HG03442 (cell line): Measurements from ENCODE around the gene PRKCZ.
A peak's percentile ranks its signal among the peaks of the same experiment; 100 is the strongest.

Experiments
- ATAC-seq: cut with Tn5 transposase; IDR thresholded peaks from one replicate; pipeline ENCODE4 v1.9.1; 2021; ENCODE audit warnings: mild to moderate bottlenecking, moderate library complexity; ENCODE audit not compliant: unreplicated experiment

Gene PRKCZ

DNA sequence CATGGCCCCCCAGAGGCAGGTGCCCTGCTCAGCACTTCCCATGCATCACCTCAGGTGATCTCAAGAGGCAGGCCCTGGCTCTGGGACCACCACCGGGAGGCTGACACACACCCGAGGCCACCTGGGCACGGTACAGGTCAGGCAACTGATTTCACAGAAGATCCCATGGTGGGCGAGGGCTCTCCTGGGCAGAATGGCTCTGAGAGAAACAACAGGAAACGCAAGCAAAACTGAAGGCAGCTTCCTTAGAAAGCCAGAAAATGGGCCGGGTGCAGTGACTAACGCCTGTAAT lies 166.5 kb downstream of the PRKCZ start:
- ATAC-seq = no peak

DNA sequence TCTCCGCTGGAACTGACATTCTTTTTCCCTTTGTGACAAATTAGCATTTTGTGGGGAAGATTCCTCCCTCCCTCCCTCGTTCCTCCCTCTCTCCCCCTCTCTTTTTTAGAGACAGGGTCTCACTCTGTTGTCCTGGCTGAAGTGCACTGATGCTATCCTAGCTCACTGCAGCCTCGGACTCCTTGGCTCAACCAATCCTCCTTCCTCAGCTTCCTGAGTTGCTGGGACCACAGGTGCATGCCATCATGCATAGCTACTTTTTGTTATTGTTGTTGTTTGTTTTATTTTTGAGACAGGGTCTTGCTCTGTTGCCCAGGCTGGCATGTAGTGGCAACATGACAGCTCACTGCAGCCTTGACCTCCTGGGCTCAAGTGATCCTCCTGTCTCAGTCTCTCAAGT lies 171.1 kb downstream of the PRKCZ start:
- ATAC-seq = no peak

DNA sequence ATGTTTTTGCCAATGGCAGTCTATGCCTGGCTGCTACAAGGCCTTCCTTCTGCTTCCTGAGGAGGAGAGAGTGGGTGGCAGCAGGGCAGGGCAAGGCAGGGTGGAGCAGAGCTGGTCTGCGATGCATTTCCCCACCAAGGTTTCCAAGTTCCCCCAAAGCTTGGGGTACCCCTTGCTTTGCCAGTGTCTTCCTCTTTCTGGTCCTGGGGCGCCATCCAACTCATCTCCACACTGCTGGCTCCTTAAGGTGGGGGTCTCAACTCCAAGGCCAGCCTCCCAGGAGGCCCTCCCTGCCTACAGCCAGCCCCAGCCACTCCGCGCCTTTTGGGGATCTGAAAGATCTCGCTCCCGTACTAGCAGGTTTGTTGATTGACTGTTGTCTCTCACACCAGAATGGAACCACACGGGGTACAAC lies 174.0 kb downstream of the PRKCZ start:
- ATAC-seq = no peak

DNA sequence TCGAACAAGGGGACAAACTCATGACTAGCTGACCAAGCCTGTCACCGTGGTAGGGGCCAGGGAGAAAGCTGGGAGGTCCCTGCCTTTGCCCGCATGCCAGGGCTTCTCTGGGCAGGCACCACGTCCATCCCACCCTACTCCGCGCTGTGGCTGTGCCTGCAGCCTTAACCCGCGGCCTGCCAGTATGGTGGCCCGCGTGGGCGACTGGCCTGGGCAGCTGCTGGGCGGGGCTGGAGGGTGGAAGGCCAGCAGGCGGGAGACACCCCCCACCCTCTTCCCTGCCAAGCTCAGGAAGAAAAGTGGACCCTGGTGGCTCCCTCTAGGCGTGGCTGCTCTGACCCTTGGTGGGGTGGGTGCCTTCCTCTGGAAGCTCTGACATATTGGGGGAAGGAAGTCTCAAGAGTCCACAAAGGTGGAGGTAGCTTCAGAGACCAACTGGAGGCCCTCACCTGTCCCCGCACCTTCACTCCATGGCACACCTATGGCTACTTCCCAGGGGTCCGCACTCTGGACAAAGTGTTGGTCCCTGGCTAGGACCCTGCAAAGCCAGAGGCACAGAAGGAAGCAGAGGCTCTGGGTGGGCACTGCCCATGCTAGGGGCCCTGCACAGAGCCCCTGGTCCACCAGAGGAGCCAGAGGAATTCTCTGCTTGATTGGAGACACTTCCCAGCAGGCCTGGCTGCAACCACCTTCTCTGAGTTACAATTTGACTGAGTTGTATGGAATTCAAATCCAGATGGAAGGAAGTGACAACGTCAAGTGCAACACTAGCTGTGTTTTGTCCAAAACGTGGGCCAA lies 174.6 kb downstream of the PRKCZ start:
- no peak for ATAC-seq

DNA sequence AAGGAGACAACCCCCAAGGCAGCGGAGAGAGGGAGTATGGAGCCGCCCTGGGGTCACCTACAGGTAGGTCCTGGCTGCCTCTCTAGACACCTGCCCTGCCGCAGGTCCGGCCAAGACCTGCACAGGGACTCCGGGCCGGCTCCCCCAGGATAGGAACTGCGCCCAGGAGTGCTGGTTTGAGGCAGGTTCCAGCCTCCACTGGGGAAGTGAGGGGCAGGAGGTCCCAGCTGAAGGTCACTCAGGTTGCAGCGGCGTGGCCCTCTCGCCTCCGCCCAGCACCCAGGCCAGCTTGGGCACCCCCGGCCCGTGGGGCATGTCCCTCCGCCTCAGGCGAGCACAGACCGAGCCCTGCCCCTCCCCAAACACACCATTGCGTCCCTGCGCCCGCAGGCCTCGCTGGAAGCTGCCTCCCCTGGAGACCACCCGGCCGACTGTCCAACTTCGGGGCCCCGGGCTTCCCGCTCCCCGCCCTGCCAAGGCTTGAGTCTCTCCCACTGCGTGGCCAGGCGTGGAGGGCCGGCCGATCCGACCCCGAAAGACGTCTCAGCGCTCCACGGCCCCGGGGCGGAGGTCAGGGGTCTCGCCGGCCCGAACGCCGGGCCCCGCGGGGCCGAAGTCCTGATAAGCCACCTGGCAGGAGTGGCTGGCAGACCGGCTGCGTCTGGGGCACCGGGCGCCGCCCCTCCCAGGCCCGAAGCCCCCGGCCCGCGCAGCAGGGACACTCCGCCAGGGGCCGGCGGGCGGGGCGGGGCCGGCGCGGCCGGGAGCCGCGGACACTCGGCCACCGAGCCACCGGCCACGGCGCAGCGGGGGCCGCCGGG lies 176.5 kb downstream of the PRKCZ start:
- ATAC-seq = peak; percentile 0

DNA sequence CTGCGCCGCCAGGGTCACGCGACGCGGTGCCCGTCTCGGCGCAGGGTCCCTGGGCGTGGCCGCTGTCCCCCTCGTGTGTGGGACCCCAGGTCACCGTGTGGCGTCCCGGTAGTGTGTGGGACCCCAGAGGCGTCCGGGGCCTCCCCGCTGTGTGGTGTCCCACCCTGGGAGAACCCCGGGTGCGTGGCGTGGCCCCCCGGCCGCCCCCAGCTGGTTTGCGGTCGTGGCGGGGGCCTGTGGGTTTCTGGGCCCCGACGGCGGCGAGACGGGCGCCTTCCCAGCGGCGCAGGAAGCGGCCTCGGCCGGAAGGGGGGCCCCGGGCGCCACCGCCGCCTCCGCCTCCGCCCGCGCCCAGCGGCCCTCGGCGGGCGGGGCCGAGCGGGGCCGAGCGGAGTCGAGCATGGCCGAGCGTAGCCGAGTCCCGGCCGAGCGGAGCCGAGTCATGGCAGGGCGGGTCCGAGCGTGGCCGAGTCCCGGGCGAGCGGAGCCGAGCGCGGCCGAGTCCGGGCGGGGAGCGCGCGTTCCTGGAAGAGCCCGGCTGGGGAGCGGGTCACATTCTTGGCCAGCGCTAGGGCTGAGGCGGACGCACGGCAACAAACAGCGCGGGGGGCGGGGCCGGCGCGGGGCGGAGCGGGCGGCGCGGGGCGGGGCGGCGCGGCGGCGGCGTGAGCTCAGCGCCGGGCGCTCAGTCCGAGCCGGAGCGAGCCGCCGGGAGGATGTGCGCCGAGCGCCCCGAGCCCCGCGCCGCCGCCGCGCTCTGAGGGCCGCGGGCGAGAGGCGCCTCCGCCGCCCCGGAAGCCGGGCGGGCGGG lies 177.3 kb downstream of the PRKCZ start:
- ATAC-seq = peak; percentile 88

DNA sequence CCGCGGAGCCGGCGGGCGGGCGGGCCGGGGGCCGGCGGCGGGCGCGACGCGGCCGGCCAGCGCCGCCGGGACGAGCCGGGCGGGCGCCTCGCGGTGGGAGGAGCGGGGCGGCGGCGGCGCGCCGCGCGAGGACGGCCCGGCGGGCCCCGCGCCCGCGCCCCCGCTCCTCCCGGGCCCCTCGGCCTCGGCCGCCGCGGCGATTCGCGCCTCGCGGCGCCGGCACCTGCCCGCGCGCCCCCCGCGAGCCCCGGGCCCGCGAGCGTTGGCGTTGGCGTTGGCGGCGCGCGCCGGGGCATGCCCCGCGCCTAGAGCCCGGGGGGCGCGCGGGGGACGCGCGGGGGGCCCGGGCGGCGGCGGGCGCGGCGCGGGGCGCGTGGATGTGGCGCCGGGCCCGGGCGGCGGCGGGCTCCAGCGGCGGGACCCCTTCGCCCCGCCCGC lies 178.0 kb downstream of the PRKCZ start, which contains the start of gene SKI:
Gene SKI, plus strand, starts transcription at position 163 of the 438 bp plus-strand sequence. CDS start 448 bp downstream, outside the sequence.
- no peak for ATAC-seq

DNA sequence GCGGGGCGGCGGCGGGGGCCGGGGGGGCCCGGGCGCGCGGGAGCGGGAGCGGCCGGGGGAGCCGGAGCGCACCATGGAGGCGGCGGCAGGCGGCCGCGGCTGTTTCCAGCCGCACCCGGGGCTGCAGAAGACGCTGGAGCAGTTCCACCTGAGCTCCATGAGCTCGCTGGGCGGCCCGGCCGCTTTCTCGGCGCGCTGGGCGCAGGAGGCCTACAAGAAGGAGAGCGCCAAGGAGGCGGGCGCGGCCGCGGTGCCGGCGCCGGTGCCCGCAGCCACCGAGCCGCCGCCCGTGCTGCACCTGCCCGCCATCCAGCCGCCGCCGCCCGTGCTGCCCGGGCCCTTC lies 178.5 kb downstream of the PRKCZ start:
- ATAC-seq = no peak

DNA sequence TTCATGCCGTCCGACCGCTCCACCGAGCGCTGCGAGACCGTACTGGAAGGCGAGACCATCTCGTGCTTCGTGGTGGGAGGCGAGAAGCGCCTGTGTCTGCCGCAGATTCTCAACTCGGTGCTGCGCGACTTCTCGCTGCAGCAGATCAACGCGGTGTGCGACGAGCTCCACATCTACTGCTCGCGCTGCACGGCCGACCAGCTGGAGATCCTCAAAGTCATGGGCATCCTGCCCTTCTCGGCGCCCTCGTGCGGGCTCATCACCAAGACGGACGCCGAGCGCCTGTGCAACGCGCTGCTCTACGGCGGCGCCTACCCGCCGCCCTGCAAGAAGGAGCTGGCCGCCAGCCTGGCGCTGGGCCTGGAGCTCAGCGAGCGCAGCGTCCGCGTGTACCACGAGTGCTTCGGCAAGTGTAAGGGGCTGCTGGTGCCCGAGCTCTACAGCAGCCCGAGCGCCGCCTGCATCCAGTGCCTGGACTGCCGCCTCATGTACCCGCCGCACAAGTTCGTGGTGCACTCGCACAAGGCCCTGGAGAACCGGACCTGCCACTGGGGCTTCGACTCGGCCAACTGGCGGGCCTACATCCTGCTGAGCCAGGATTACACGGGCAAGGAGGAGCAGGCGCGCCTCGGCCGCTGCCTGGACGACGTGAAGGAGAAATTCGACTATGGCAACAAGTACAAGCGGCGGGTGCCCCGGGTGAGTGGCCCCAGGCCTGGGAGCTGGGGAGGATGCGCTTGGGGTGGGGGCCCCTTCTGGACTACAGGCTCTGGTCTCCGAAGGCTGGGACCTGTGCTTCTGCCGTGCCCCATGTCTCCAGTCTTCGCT lies 179.0 kb downstream of the PRKCZ start:
- no peak for ATAC-seq

DNA sequence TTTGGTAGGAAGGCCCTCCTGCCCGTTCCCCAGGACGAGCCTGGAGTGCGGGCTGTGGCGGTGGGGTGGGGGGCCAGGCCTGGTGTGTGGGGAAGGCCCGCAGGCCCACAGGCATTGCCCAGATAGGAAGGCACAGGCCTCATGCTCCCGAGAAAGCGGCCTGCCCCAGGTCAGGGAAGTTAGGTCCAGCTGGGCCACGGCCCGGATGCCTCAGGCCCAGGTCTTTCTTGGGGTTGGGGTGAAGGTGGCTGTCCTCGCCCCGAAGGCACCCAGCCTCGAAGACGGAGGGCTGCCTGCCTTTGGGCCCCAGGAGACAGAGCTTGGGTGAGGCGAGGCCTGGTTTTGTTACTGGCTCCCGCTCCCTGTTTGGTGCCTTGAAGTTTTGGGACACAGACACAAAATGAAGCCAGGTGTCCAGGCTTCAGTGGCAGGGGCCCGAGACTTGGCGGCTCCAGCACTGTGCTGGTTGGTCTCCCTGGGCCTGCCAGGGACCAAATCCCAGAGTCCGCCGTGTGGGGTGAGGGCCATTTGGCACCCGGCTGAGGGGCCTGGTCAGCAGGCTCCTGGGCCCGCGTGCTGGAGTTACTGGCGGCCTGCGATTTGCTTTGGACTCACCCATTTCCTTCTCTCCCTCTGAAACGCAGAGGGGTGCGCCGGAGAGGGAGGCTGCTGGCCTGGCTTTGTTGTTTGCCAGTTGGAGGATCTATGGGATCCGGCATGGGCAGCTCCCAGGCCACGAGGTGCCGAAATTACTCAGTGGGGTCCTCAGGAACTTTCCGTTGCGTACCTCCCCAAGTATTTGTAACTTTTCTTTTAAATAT lies 179.9 kb downstream of the PRKCZ start:
- no peak for ATAC-seq

DNA sequence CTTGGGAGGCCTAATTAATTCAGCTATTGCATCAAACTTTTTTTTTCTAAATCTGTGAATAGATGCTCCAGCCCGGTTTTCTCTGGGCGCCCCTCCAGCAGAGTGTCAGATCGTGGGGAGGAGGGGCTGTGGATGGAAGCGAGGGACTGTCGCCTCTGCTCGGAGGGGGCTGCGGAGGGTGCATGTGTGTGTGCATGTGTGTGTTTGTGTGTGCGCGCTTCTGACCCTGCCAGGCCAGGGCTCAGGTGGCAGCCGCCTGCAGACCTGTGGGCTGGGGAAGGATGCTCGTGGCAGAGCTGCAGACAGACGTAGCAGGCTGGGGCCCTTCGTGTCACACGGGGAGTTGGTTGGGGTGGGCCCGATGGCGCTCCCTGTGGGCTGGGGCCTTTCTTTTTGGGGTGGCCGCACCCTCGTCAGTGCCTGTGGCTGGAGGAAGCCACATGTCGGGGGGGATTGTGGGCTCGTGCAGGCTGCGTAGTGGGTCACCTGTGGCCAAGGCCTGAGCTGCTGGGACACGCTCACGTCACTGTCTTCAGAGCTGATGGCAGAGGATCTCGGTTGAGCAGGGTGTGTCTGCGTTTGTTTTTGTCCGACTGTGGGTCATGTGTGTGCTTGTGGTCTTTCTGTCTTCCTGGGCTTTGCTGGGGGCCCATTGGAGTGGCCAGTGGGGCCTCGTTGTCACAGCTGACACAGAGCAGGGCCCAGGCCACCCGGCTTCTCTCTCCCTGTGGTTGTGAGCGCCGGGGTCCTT lies 180.7 kb downstream of the PRKCZ start:
- no peak for ATAC-seq

DNA sequence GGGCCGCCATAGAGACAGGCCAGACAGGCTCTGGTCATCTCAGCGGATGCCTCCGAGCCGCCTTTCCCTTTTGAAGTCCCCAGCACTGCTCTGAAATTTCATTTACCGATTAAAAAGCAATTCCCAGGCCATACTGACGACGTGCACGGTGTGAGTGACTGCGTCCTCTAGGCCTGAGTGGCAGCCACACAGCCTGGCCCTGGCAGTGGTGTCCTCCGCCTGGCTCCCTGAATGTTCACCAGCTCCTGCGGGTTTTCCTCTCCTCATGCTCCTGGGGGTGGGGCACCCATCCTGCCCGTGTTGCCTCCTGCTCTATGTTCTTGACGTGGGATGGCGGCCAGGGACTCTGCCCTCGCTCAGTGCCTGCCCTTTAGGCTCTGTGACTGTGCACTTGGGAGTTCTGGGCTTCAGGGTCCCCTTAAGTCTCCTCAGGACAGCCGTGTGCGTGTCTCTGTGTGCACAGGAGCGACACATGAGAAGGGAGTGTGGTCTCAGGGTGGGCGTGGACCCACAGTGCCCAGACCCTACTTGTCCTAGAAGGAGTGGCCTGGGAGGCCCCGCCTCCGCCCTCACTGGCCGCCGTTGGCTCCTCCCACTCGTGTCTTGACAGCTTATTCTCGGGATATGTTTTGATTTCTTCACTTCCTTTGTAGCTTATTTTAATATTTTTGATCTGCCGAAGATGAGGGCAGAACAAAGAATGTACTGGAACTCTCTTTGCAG lies 181.5 kb downstream of the PRKCZ start:
- ATAC-seq = no peak

DNA sequence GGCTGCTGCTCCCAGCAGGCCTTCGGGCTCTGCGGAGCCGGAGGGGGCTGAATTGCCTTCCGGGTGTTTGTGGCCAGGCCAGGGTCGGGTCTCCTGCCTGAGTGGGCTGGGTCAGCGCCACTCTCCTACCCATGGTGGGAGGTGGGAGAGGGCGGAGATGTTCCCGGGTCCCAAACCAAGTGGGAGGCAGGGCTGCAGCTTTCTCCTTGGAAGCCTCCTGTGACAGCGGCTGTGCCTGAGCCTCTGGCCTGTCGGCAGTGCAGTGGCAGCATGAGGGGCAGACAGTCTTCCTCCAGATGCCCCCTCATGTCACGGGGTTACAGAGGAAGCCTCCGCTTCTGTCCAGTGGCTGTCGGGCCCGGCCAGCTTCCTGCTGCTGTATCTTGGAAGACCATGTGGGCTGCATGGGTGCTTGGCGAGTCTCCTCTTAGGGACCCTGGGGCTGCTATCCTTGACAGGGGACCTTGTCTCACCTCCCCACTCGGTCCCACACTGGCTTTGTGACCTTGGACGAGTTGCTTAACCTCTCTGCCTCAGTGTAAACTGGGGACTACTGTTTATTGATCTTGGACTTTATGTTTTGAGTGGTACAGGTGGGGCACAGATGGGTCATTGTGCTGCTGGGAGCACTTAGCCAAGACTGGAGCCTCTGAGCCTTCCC lies 182.2 kb downstream of the PRKCZ start:
- no peak for ATAC-seq

DNA sequence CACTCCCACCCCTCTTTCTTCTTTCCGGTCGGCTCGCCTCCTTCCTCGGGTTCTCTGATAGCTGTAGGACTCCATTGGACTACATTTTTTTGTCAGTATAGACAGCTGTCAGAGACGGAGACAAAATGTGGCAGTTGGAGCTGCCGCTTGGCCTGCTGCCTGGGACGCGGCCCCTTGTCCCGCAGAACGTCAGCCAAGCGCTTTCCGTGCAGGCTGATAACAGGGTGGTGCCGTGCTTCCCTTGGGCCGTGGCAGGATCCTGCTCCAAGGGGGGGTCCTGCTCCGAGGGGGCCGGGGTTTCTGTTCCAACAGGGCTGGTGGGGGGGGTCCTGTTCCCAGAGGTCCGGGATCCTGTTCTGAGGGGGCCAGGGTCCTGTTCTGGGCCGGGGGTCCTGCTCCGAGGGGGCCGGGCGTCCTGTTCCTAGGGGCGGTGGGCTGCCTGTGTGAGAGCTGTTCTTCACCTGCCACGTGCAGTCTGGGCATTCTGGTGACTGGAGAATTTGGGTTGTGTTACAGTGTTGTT lies 182.8 kb downstream of the PRKCZ start:
- no peak for ATAC-seq

DNA sequence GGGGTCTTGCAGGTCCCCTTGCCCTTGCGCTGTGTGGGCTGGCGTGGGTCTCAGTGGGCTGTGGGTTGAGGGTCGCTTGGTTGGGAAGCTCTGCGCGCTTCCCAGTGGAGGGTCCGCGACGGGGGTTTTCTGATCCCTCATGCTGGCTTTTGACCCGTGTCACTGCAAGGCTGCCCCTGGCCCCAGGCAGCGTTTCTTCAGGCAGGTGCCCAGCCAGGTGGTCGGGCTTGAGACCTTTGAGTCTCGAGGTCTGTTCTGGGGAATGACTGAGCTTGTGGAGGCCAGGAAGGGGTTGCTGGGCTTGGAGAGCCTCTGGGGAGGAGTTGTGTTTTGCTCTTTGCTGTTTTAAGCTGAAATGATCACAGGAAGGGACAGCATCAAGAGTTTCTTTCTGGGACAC lies 183.3 kb downstream of the PRKCZ start:
- no peak for ATAC-seq

DNA sequence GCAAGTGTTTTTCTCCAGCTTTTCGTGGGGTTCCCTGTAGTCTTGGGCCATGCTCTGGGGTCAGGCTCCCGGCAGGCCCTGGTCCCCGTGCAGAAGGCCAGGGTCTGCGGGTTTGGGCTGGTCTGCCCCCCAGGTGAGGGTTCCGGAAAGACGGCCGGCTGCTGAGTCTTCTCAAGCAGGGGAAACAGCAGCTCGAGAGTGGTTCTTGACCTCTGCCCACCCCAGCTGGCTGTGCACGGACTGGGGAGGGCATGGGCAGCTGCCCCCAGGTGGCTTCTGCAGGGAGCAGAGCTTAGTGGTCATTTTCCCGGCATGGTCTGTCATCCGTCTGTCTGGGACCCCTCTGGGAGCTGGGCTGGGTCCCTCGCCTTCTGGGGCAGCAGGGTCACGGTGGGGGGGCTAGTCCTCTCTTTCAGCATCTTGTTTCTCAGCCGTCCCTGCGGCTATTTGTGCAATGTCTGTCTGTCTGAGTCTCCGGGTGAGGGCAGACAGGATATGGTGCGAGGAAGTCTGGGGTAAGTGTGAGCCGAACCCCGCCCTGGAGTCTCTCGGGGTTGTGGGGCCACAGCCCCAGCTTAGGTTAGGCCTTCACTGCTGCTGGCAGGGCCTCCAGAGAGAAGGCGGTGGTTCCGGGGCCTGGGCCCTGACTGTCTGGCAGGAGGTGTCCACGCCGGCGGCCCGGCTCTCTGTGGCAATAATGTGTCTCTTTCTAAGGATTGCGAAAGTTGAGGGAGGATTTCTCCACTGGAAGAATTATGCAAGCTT lies 184.0 kb downstream of the PRKCZ start:
- ATAC-seq = no peak

DNA sequence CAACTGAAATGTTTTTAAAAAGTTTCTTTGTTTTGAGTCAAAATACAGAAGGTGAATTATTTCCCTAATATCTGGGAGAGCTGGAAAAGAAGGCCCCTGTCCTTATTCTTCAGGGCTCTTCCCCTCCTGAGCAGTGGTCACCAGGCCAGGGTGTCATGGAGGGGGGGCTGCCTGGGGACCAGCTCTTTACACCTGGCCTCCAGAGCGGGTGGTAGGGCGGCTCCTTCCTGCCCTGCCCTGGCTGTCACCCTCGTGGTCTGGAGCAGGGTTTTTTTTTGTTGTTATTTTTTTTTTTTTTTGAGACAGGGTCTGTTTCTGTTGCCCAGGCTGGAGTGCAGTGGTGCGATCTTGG lies 184.5 kb downstream of the PRKCZ start:
- ATAC-seq = no peak
